ENCODE results near the gene ATAD2B. TPM values are rescaled to one million over a fixed set of nuclear protein-coding genes. Genes with fewer than 3 reads are reported as not detected.

Gene ATAD2B
- polyA plus RNA-seq, 1 of the 3 experiments (the other 2 are of a cell fraction), result 1.3 TPM

- Histone ChIP-seq H3K4me2 (no peak overlapping the region), H3K27ac (ENCODE audit: low read depth in 2 of 2, low read length in 1 of 2) (no peak overlapping the region), H3K36me3 (replicated peaks in 1 of 2; ENCODE audit: control insufficient read depth in 1 of 2, insufficient read depth in 2 of 2, low read length in 1 of 2) (peaks cover 11 to 14% of the 10 kb centered on the region in 2 experiments), H3K4me3 (ENCODE audit: low read depth in 2 of 2, low read length in 1 of 2) (no peak overlapping the region), H3K4me1 (ENCODE audit: control insufficient read depth in 1 of 2, insufficient read depth in 2 of 2, low read depth in 1 of 2, low read length in 1 of 2) (no peaks in the 10 kb centered on the region), H3K9ac (no peak overlapping the region), H3F3A (replicated peaks; ENCODE audit: insufficient read depth) (no peaks in the 10 kb centered on the region), H4K20me1 (ENCODE audit: insufficient read depth) (no peaks in the 10 kb centered on the region), H3K79me2 (ENCODE audit: insufficient read depth) (no peaks in the 10 kb centered on the region; the same call in 1 of the 2 replicates), H3K9me2 (no peaks in the 10 kb centered on the region), H3K27me3 (ENCODE audit: insufficient read depth) (no peaks in the 10 kb centered on the region), H2AFZ (ENCODE audit: low read depth) (no peak overlapping the region), H3K9me3 (no peaks in the 10 kb centered on the region)
- 91% methylated on average over 3 of the region's 5 CpGs for WGBS (ENCODE audit: low lambda C conversion rate)
- TF ChIP-seq REST (IDR thresholded peaks at IDR 0.05; ENCODE audit: low read depth, low read length), result no peak
- TF ChIP-seq FOXJ3 (CRISPR knock-in tag; IDR thresholded peaks at IDR 0.05), result no peak
- no peak for TF ChIP-seq RCOR1 (IDR thresholded peaks at IDR 0.05; ENCODE audit: low read length)
- no peak for TF ChIP-seq SMC3 (IDR thresholded peaks at IDR 0.05; ENCODE audit: low read depth, low read length)
- TF ChIP-seq TEAD4 (IDR thresholded peaks at IDR 0.05; ENCODE audit: borderline replicate concordance, insufficient read depth), result no peak
- TF ChIP-seq YY1 (IDR thresholded peaks at IDR 0.05; ENCODE audit: low read depth), result no peak
- no peak for TF ChIP-seq TCF12 (IDR thresholded peaks at IDR 0.05)
- TF ChIP-seq TAF1 (IDR thresholded peaks at IDR 0.05; ENCODE audit: borderline replicate concordance, low read depth, low read length), result no peak
- TF ChIP-seq ZBTB33 (IDR thresholded peaks at IDR 0.05; ENCODE audit: borderline replicate concordance, low read depth), result no peak
- no peak for DNase-seq
- POLR2A ChIA-PET, result no interaction called here
- CTCF ChIA-PET, result interaction anchor here (1.7 to 2.7 kb wide), 4 partner anchors 10 to 90 kb away, joined by 5 to 23 read pairs (median 8); partner anchors contain the start of gene ATAD2B
These were observed 90.4 kb downstream of the ATAD2B start for GRCh38 chr2:23836505-23836904.

- no peak for DNase-seq
- Histone ChIP-seq H3K27me3 (ENCODE audit: insufficient read depth) (no peaks in the 10 kb centered on the region), H3K9ac (no peak overlapping the region), H3K4me2 (no peak overlapping the region), H3K36me3 (replicated peaks in 1 of 2; ENCODE audit: control insufficient read depth in 1 of 2, insufficient read depth in 2 of 2, low read length in 1 of 2) (peaks cover 11 to 14% of the 10 kb centered on the region in 2 experiments), H3K79me2 (ENCODE audit: insufficient read depth) (no peaks in the 10 kb centered on the region), H3F3A (replicated peaks; ENCODE audit: insufficient read depth) (no peaks in the 10 kb centered on the region), H3K4me1 (ENCODE audit: control insufficient read depth in 1 of 2, insufficient read depth in 2 of 2, low read depth in 1 of 2, low read length in 1 of 2) (no peaks in the 10 kb centered on the region), H2AFZ (ENCODE audit: low read depth) (no peak overlapping the region), H4K20me1 (ENCODE audit: insufficient read depth) (no peaks in the 10 kb centered on the region), H3K9me3 (no peaks in the 10 kb centered on the region), H3K4me3 (ENCODE audit: low read depth in 2 of 2, low read length in 1 of 2) (no peak overlapping the region), H3K27ac (ENCODE audit: low read depth in 2 of 2, low read length in 1 of 2) (no peak overlapping the region), H3K9me2 (no peaks in the 10 kb centered on the region)
- 96% methylated on average over 9 of the region's 9 CpGs for WGBS (ENCODE audit: low lambda C conversion rate)
- TF ChIP-seq IRF3 (IDR thresholded peaks at IDR 0.05; ENCODE audit: low read depth, low read length) (no peak), ZBTB33 (IDR thresholded peaks at IDR 0.05; ENCODE audit: borderline replicate concordance, low read depth) (no peak), YY1 (IDR thresholded peaks at IDR 0.05; ENCODE audit: low read depth) (no peak)
- POLR2A ChIA-PET, result no interaction called here
- CTCF ChIA-PET, result interaction anchor here (1.8 to 2.7 kb wide), 3 partner anchors 10 to 90 kb away, joined by 5 to 23 read pairs (median 10); partner anchors contain the start of gene ATAD2B
These were observed 90.9 kb downstream of the ATAD2B start for GRCh38 chr2:23835988-23836387.
